NCI-H748 treated with DMSO at 0.1 percent for 48 hours (cell line): ENCODE measurements around the gene RNF150.

Source experiments
- DNase-seq: peaks from one replicate; lab custom pipeline; 2025; lab: John Stamatoyannopoulos, UW

The RNF150 gene

GRCh38 chr4:140906993-140907962, 226.0 kb downstream of the RNF150 start:
- no peak for DNase-seq

- DNase-seq: no peak
Observed at GRCh38 chr4:140904904-140905303, 228.4 kb downstream of the RNF150 start.

DNA sequence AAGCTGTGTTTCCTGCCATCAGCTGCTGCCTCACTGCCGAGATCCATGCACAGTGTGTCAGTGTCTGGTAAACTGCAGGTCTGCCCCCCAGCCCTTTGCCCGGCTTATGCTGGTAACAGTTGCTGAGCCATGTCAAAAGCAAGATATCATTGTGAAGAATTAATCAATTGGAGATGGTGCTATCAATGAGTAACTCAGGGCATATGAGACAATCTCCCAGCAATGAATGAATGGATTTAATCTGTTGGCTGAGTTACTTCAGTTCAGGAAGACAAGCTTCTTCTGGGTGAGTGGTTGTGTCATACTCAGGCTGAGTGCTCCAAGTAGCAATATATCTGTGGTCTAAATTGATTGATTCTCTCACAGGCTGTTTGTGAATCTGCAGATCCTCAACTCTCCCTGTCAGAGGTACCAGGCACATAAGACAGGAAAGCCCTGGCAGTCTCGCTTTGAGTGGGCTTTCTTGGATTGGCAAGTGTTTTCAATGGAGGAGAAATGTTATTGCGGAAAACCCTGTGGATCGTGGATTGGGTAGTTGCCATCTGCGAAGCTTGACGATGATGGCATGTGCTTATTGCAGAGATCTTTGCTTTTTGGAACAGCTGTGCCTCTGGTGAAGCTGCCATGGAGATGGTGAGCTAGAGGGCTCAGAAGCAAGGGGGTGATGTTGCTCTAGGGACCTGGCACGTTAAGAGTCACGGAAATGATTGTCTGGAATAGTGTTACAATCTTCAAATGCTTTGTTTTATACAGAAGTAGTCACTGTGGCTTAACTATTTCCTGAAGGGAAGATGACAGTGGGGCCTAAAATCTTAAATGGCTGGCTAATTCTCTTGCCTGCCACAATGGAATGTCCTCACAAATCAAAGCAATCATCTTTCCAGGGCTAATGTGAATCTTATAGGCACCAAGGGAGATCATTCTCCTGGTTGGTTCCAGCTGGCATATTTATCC, 229.5 kb downstream of the RNF150 start:
- DNase-seq: no peak

DNA sequence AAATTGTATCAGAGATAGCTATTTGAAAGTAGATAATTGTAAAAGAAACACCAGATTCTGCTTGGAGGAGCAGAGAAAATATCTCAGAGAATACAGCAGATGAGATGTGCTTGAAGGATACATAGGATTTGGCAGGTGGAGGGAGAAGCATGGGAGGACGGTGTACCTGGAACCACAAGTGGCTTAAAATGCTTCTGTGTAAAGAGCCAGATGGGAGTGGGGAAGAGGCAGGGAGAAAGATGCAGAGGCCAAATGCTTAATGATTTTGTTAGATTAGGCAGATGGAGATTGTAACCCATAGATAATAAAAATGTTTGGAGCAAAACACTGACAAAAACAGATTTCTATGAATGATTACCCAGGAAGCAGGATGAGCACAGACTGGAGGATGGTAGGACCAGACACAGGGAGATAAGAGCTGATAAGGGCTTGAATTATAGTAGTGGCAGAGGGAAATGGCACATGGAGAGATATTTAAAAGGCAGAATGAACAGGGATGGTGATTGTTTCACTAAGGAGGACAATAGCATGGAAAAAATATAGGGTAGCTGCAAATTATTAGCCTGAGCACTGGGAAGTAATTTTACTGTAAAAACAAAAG, 231.4 kb downstream of the RNF150 start:
- DNase-seq: no peak

DNA sequence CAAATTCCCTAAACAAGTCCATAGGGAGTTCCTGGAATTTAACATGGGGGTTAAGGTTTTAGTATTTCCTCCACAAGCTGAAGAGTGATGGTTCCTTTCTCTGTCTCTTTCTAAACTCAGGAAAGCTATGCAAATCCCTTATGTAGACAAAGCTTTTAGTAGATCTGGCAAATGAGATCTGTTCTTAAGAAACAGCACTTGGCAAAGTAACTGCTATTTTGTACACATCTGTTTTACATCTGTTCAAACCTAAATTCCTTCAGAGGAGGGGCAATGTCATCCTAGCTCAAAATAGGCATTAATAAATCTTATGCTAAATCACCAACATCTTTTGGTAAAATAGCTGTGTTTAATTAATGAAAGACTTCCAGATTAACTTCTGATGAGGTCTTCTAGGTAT, 239.3 kb downstream of the RNF150 start:
- DNase-seq: no peak

GRCh38 chr4:140888054-140888453, 245.2 kb downstream of the RNF150 start:
- DNase-seq: no peak

GRCh38 chr4:140887467-140887866, 245.8 kb downstream of the RNF150 start:
- DNase-seq: no peak

DNA sequence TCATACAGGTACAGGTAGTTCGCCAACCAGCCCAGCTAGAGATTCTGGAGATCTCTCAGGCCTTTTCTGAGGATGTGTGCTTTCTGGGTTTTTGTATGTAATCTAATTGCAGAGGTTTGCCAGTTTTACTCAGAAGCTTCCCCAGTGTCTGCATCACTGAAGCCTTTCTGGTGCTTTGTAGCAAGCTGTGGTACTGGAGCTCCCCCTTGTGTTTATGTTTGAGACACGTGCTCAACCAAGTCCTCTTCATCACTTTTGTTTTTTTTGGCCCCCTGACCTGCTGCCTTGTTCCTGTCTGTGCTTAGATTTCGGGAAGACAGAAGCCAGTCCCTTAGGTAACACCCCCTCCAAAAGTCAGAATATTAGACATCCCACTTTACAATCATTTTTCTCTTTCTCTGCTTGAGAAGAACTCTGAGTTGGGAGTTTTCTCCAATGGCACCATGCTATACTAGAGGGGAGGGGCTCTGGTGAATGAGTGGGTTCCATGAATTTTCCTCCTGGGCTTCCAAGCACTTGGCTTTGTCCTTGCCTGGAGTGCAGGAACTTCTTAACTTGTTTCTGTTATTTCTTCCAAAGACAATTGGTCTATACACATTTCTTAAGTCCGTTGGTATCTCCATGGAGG, 248.7 kb downstream of the RNF150 start:
- DNase-seq: peak; percentile 55

GRCh38 chr4:140877781-140878180, 255.5 kb downstream of the RNF150 start:
- DNase-seq: no peak

- no peak for DNase-seq
Observed at GRCh38 chr4:140876615-140877364, 256.5 kb downstream of the RNF150 start.

- peak; percentile 74 for DNase-seq
Observed at GRCh38 chr4:140875746-140876452, 257.4 kb downstream of the RNF150 start.

DNA sequence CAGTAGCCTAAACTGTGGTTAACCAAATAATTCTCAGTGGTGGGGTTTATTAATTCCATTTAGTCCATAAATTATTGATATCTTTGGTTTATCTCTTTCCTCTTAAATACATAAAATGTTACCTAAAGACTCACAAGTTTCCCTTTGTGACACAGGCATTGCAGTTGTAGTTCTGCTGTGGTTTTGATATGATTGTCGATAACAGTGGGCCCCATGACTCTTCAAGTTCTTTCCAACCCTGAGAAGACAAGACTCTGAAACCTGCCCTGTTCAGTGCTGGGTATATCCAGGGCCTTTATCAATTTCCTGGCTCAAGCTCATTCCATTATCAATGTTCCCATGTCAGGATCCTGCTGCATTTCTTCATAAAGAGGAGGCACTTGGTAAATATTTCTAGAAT, 259.2 kb downstream of the RNF150 start:
- no peak for DNase-seq

- DNase-seq: no peak
Observed at GRCh38 chr4:140871368-140871767, 261.9 kb downstream of the RNF150 start.

GRCh38 chr4:140870427-140870826, 262.8 kb downstream of the RNF150 start:
- peak; percentile 25 for DNase-seq

GRCh38 chr4:140869446-140869845, 263.8 kb downstream of the RNF150 start:
- no peak for DNase-seq

GRCh38 chr4:140867356-140867755, 265.9 kb downstream of the RNF150 start:
- DNase-seq: no peak

GRCh38 chr4:140866492-140867005, 266.7 kb downstream of the RNF150 start:
- no peak for DNase-seq

DNA sequence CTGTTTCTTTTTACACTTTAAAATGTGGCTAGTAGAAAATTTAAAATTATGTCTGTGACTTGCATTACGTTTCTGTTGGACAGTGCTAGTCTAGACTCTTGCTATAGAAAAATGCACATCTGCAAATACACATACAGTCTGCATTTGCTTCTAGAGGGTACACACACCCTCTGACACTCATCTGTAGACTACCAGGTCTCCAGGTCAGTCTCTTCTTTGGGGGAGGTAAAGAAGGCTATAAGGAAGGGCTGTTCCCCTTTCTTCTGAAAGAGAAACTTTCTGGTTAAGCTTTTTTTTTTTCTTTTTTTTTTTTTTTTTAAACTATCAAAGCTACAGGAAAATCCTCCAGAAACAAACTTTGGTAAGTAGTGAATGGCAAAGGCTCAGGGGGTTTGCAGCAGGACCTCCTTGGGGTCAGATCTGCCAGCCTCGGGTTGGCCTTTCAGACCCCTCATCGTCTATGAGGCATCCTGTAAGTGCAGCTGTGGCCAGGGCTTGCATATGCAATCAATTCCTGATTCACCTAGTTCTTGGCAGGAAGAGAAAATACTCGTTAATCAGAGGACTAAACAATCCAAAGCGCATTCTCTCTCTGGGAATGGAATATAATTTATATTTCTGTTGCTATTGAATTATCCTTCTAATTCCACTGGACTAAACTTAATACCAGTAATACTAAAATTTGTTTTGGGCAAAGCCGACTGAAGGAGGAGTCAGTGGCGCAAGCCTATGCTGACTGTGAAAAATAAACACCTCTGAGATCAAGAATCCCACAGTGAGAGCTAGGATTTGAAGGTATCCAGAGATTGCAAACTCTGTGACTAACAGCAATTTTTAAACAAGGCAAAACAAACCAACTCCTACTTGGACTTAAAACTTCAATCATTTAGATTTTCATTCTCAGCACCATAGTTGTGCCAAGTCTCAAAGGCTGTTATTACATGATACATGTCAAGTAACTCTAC, 267.7 kb downstream of the RNF150 start:
- DNase-seq: no peak

- no peak for DNase-seq
Observed at GRCh38 chr4:140863197-140863596, 270.1 kb downstream of the RNF150 start.
